Mesendoderm (in vitro differentiated cells): ENCODE measurements around the gene SUMF1.

Experiments
- DNase-seq: peaks from one replicate; pipeline ENCODE4 v3.0.0; 2013
- H2AK5ac ChIP-seq: 2 replicates; pipeline ENCODE4 v1.6.1; 2013; ENCODE audit warnings: low read length, inconsistent platforms
- H2BK120ac ChIP-seq: 2 replicates; pipeline ENCODE4 v1.6.1; 2013; ENCODE audit warnings: low read depth, mild to moderate bottlenecking, low read length, moderate library complexity, mixed read lengths
- H2BK15ac ChIP-seq: replicated peaks from 2 replicates; pipeline ENCODE4 v1.6.1; 2013; ENCODE audit warnings: low read depth, mild to moderate bottlenecking, moderate library complexity
- H2BK5ac ChIP-seq: 2 replicates; pipeline ENCODE4 v1.6.1; 2013; ENCODE audit warnings: low read length, inconsistent platforms
- H3K18ac ChIP-seq: 2 replicates; pipeline ENCODE4 v1.6.1; 2013; ENCODE audit warnings: mild to moderate bottlenecking, low read length, mixed read lengths
- H3K23ac ChIP-seq: one replicate; pipeline ENCODE4 v1.6.1; 2013; ENCODE audit warnings: low read length
- H3K27ac ChIP-seq: 2 replicates; pipeline ENCODE4 v1.5.1; 2013; ENCODE audit warnings: low read depth, mild to moderate bottlenecking, inconsistent platforms, low read length, moderate library complexity
- H3K27me3 ChIP-seq: 2 replicates; pipeline ENCODE4 v1.6.1; 2013; ENCODE audit warnings: low read length, control low read depth, mild to moderate bottlenecking, inconsistent platforms; ENCODE audit not compliant: insufficient read depth, poor library complexity
- H3K36me3 ChIP-seq: 2 replicates; pipeline ENCODE4 v1.6.1; 2013; ENCODE audit warnings: low read length, inconsistent platforms; ENCODE audit not compliant: control insufficient read depth, insufficient read depth
- H3K4ac ChIP-seq: one replicate; pipeline ENCODE4 v1.6.1; 2013; ENCODE audit warnings: low read depth, mild to moderate bottlenecking, low read length, moderate library complexity
- H3K4me1 ChIP-seq: 2 replicates; pipeline ENCODE4 v1.6.1; 2013; ENCODE audit warnings: low read depth, low read length, inconsistent platforms; ENCODE audit not compliant: control insufficient read depth
- H3K4me2 ChIP-seq: 2 replicates; pipeline ENCODE4 v1.6.1; 2013; ENCODE audit warnings: low read length
- H3K4me3 ChIP-seq: 2 replicates; pipeline ENCODE4 v1.5.1; 2013; ENCODE audit warnings: mild to moderate bottlenecking, low read length
- H3K56ac ChIP-seq: one replicate; pipeline ENCODE4 v1.6.1; 2013; ENCODE audit warnings: low read length
- H3K79me1 ChIP-seq: 2 replicates; pipeline ENCODE4 v1.6.1; 2013; ENCODE audit warnings: low read length, inconsistent platforms
- H3K79me2 ChIP-seq: 2 replicates; pipeline ENCODE4 v1.6.1; 2013; ENCODE audit warnings: mild to moderate bottlenecking, low read length; ENCODE audit not compliant: control insufficient read depth, insufficient read depth
- H3K9ac ChIP-seq: 2 replicates; pipeline ENCODE4 v1.6.1; 2013; ENCODE audit warnings: low read length, inconsistent platforms
- H4K5ac ChIP-seq: one replicate; pipeline ENCODE4 v1.6.1; 2013; ENCODE audit warnings: low read length
- H4K8ac ChIP-seq: one replicate; pipeline ENCODE4 v1.6.1; 2013; ENCODE audit warnings: low read depth, mild to moderate bottlenecking, control low read depth, low read length, moderate library complexity
- WGBS: extraction: QIAGEN DNeasy Blood & Tissue Kit; methylation state at CpG from one replicate; pipeline ENCODE4 v1.1.7; 2013; ENCODE audit warnings: low lambda C conversion rate, missing lambda C conversion rate; ENCODE audit not compliant: insufficient coverage; ENCODE audit errors: extremely low coverage; 5-methylcytosine and 5-hydroxymethylcytosine counted together

The SUMF1 gene

DNA sequence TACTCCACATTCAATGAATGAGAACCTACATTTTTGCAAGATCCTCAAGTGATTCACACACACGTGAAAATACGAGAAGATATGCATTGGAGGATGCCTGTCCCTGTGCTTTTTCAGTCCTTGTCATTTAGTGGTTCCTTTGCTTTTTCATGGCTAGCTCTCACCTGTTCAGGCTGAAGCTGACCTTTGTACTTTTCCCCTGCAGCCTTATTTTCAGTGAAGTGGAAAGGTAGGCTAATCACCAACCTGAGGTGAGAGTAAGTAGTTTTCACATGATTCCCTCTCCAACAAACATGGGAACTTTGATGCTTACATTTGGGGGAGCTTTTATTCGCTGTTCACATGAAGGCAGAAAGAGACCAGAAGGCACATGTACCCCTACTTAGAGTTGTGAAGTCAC lies 34.4 kb upstream of the SUMF1 start:
- Histone ChIP-seq H2BK5ac (no peak overlapping the region), H3K18ac (no peak overlapping the region), H3K56ac (no peak overlapping the region), H3K27me3 (no peaks in the 10 kb centered on the region), H3K4me3 (no peak overlapping the region), H4K5ac (no peak overlapping the region), H4K8ac (no peak overlapping the region), H3K4me1 (no peaks in the 10 kb centered on the region), H3K4me2 (no peak overlapping the region), H2BK120ac (no peak overlapping the region), H3K9ac (no peak overlapping the region), H2AK5ac (no peak overlapping the region), H3K36me3 (no peaks in the 10 kb centered on the region), H3K79me2 (no peaks in the 10 kb centered on the region), H3K27ac (no peak overlapping the region), H2BK15ac (no peak overlapping the region), H3K79me1 (no peaks in the 10 kb centered on the region), H3K23ac (no peak overlapping the region), H3K4ac (no peak overlapping the region)
- DNase-seq: no peak
- no CpG with 5 or more reads among the region's 3 CpGs for WGBS

DNA sequence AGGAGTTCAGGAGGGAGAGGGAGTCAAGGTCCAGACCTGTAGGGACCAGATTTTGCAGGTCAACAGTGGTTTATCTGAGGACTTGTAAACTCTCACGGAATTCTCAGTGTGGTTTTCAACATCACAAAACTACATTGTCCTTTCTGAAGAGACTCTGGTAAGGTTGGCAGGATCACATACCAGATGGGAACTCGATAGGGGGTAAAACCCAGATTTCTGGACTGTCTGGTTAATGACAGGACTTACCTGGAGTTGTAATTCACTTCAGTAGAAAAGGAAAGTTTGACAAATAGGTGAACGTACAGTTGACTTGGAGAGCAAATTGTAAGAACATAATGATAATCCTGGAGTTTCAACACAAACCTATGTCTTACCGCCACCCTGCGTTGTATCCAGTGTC lies 31.4 kb upstream of the SUMF1 start:
- Histone ChIP-seq H3K4me3 (no peak overlapping the region), H3K4me2 (no peak overlapping the region), H3K23ac (no peak overlapping the region), H3K27ac (no peak overlapping the region), H3K79me2 (no peaks in the 10 kb centered on the region), H2BK15ac (no peak overlapping the region), H4K8ac (no peak overlapping the region), H3K27me3 (no peaks in the 10 kb centered on the region), H2BK120ac (no peak overlapping the region), H3K18ac (no peak overlapping the region), H3K4ac (no peak overlapping the region), H3K56ac (no peak overlapping the region), H2AK5ac (no peak overlapping the region), H3K79me1 (no peaks in the 10 kb centered on the region), H3K4me1 (no peaks in the 10 kb centered on the region), H3K9ac (no peak overlapping the region), H3K36me3 (no peaks in the 10 kb centered on the region), H2BK5ac (no peak overlapping the region), H4K5ac (no peak overlapping the region)
- WGBS: no CpG with 5 or more reads among the region's 5 CpGs
- DNase-seq: no peak

DNA sequence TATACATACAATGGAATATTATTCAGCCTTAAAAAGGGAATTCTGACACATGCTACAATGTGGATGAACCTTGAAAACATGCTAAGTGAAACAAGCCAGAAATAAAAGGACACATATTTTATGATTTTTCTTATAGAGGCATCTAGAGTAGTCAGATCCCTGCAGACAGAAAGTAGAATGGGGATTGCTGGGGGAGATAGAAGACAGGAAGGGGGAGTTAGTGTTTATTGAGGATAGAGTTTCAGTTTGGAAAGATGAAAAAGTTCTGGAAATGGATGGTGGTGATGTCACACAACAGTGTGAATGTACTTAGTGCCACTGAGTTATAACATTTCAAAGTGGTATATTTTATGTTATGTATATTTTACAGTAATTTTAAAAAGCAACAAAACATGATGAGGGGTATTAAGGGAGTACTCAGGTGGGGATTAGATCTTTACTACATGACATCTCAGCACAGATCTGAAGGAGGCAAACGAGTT lies 30.8 kb upstream of the SUMF1 start:
- Histone ChIP-seq H3K23ac (no peak overlapping the region), H3K27me3 (no peaks in the 10 kb centered on the region), H2BK15ac (no peak overlapping the region), H3K4me1 (no peaks in the 10 kb centered on the region), H4K5ac (no peak overlapping the region), H3K27ac (no peak overlapping the region), H3K9ac (no peak overlapping the region), H3K4me3 (no peak overlapping the region), H3K18ac (no peak overlapping the region), H2AK5ac (no peak overlapping the region), H3K4me2 (no peak overlapping the region), H3K36me3 (no peaks in the 10 kb centered on the region), H3K79me1 (no peaks in the 10 kb centered on the region), H2BK5ac (no peak overlapping the region), H3K79me2 (no peaks in the 10 kb centered on the region), H3K56ac (no peak overlapping the region), H2BK120ac (no peak overlapping the region), H4K8ac (no peak overlapping the region), H3K4ac (no peak overlapping the region)
- DNase-seq: no peak
- no CpG with 5 or more reads among the region's 1 CpG for WGBS

DNA sequence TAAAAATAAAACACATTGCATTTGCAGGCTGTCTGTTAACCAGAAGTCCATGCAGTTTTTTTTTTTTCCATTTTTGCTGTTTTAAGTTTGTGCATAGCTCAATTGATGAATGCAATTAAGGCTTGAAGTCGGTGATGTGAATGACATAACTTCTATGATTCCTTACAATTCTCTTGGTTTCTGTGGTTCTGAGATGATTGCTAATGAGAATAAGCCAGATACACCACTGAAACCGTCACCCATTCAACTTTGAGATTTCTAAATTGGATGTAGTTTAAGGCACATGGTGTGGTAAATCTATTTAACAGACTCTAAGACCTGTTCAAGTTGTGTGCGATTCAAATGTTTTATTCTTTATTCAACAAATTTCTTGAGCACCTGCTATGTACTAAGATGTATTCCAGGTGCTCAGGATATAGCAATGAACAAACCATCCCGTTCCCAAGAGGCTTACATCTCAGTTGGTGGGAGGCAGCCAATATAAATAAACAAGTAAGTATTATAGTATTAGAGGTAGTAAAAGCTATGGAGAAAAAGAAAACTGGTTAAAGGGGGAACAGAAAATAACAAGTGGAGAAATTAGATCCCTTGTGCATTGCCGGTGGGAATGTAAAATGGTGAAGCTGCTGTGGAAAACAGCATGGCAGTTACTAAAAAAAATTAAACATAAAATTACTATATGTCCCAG lies 30.1 kb upstream of the SUMF1 start:
- no peak for DNase-seq
- no CpG with 5 or more reads among the region's 5 CpGs for WGBS
- H3K36me3 ChIP-seq: no peaks in the 10 kb centered on the region
- H2AK5ac ChIP-seq: no peak overlapping the region
- H3K27me3 ChIP-seq: no peaks in the 10 kb centered on the region
- H3K56ac ChIP-seq: no peak overlapping the region
- no peak overlapping the region for H3K4ac ChIP-seq
- H4K8ac ChIP-seq: no peak overlapping the region
- no peaks in the 10 kb centered on the region for H3K79me2 ChIP-seq
- no peak overlapping the region for H3K18ac ChIP-seq
- no peak overlapping the region for H2BK120ac ChIP-seq
- no peak overlapping the region for H3K23ac ChIP-seq
- no peak overlapping the region for H2BK15ac ChIP-seq
- no peak overlapping the region for H4K5ac ChIP-seq
- H3K27ac ChIP-seq: no peak overlapping the region
- no peaks in the 10 kb centered on the region for H3K4me1 ChIP-seq
- H3K79me1 ChIP-seq: no peaks in the 10 kb centered on the region
- H2BK5ac ChIP-seq: no peak overlapping the region
- H3K9ac ChIP-seq: no peak overlapping the region
- H3K4me3 ChIP-seq: no peak overlapping the region
- no peak overlapping the region for H3K4me2 ChIP-seq

DNA sequence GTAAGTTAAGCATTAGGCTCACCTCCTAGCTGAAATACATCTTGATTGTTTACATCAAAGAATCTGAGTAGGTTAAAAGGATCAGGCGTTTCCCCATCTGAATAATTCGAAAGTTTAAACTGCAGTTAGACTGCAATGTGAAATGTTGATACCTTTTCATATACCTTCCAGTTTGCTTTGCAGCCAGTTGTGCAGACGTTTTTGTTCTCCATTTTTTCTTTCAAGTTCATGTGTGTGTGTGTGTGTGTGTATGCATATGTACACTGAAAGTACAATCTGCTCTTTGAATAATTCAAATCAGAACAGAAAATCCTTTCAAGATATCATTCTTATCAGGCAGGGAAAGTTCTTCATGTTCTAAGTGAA lies 29.0 kb upstream of the SUMF1 start:
- H3K27me3 ChIP-seq: no peaks in the 10 kb centered on the region

More for the DNA sequence above, 29.0 kb upstream of the SUMF1 start:
- no CpG with 5 or more reads among the region's 3 CpGs for WGBS
- no peak overlapping the region for H2AK5ac ChIP-seq
- H3K4me2 ChIP-seq: no peak overlapping the region
- no peak overlapping the region for H4K5ac ChIP-seq
- no peaks in the 10 kb centered on the region for H3K79me2 ChIP-seq
- no peak overlapping the region for H3K4ac ChIP-seq
- no peaks in the 10 kb centered on the region for H3K36me3 ChIP-seq
- H2BK15ac ChIP-seq: no peak overlapping the region
- no peaks in the 10 kb centered on the region for H3K79me1 ChIP-seq
- H4K8ac ChIP-seq: no peak overlapping the region
- no peak overlapping the region for H2BK120ac ChIP-seq
- no peaks in the 10 kb centered on the region for H3K4me1 ChIP-seq
- H3K27ac ChIP-seq: no peak overlapping the region
- H3K4me3 ChIP-seq: no peak overlapping the region
- H3K56ac ChIP-seq: no peak overlapping the region
- H2BK5ac ChIP-seq: no peak overlapping the region
- DNase-seq: no peak
- no peak overlapping the region for H3K18ac ChIP-seq
- no peak overlapping the region for H3K23ac ChIP-seq
- no peak overlapping the region for H3K9ac ChIP-seq
